ENCODE measurements around the gene RPS19.

Gene RPS19

DNA sequence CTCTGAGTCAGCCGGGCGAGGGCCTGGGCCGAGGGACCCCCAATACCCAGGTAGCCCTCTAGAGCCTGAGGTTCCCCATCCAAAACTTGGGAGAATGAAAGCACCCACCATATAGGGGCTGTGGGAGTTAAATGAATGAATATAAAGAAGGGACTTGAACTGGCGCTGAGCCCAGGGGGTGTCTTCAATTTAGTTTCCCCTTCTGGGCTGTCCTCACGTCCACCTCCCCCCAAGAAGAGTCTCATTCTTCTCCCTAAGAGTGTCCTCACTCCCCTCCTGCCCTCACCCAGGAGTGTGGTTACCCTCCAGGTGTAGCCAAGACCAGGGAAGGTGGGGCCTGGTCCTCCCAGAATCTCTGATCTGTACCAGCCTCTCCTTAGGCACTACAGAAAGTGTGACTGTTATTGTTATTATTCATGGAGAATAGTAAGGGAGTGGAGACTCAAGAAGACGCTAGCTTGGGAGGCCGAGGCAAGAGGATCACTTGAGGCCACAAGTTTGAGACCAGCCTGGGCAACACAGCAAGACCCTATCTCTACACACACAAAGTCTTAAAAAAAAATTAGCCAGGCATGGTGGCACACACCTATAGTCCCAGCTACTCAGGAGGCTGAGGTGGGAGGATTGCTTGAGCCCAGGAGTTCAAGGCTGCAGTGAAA, 19.7 kb downstream of the RPS19 start:
- no peak for DNase-seq

DNA sequence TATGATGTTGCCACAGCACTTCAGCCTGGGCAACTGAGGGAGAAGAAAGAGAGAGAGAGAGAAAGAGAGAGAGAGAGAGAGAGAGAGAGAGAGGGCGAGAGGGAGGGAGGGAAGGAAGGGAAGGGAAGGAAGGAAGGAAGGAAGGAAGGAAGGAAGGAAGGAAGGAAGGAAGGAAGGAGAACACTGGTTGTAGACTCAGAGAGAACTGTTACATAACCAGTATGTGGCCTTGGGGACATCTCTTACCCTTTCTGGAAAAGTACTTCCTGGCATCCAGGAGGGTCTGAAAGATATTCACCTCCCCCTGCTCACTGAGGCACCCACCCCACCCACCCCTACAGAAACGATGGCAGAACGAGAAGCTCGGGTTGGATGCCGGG, 20.3 kb downstream of the RPS19 start:
- DNase-seq, result no peak

DNA sequence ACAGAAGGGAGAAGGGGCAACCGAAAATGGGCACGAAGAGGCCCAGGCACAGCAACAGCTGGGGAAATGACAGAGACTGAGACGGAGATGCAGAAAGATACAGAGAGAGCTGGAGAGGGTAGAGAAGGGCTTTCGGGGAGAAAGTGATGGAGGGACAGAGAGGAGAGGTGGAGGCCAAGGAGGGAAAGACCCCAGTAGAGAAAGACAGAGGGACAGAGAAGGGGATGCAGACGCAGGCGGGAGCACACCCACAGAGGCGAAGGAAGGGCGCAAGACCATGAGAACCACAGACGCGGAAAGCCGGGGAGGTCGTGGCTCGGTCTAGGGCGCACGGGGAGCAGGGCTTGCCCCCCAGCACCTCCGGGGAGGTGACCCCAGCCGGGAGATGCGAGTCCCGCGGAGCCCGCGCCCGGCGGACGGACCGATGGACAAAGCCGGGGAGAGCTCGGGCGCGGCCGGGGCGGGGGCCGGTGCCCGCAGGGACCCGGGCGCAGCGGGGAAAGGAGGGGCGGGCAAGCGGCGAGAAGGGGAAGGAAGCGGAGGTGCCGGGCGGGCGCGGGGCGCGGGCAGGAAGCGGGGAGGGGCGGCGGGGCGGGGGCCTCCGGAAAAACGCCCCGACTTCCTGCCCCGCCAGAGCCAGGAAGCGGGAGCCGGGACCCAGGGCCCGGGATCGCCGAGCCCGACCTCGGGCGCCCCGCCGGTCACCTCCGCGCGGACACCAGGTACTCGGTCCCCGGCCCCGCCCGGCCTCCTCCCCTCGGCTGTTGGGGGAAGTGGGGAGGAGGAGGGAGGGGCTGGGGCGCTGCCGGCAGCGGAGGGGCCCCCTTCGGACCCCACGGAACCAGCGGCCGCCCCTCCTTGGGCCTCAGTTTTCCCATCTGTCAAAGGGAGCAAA, 22.8 kb downstream of the RPS19 start, which contains the start of gene ARHGEF1:
TSS of gene ARHGEF1 (plus strand) at position 617 of the 895 bp plus-strand sequence. CDS start 4,899 bp downstream, outside the sequence.
- DNase-seq, result peak; percentile 43

DNA sequence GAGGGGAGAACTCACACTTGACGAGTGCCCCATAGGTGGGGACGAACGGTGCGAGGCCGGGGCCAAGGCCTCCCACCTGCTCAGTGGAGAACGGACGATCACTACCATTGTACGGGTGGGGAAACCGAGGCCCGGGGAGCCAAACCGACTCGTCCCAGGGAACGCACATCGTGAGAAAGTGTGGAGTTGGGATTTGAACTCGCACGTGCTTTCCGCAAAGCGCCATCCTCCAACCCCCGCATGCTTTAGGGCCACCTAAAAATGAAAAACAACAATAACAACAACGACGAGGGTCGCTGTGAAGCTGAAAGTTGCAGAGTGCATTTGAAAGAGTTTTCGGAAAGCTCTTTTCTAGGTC, 23.4 kb downstream of the RPS19 start:
- DNase-seq, result no peak

DNA sequence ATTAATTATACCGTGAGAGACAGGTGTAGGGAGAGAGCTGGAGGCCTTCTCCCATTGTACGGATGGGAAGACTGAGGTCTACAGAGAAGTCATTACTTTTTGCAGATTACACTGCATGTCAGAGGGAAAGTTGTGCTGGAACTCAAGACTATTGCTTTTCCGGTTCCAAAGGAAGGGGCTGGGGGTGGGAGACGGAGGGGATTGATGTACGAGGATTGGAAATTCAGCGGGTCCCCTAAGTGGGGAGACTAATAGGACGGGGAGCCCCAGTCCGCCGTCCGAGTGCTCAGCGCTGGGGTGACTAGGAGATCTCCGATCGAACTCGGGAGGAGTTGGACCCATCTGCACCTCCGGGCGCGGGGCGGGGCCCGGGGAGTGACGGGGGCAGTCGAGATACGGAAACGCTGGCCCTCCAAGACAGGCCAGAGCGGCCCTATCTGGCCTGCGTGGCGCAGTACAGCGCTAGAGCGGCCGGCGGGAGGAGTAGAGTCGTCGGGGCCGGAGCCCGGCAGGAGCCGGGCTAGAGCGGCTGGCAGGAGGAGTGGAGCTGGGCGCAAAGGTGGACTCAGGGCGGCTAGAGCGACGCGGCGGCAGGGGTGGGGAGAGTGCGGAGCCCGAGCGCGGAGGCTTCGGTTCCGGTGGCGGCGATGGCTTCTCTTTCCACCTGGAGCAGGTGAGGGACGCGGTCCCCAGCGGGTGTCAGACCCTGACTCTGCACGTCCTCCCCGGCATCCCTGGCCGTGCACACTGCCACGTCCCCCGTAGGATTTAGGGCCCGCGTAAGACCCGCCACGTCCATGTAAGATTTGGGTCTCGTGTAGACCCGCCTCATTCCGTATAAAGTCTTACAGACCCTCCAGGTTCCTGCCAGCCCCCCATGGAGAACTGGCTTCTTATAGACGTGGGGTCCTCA, 24.0 kb downstream of the RPS19 start:
- DNase-seq, result peak; percentile 96

DNA sequence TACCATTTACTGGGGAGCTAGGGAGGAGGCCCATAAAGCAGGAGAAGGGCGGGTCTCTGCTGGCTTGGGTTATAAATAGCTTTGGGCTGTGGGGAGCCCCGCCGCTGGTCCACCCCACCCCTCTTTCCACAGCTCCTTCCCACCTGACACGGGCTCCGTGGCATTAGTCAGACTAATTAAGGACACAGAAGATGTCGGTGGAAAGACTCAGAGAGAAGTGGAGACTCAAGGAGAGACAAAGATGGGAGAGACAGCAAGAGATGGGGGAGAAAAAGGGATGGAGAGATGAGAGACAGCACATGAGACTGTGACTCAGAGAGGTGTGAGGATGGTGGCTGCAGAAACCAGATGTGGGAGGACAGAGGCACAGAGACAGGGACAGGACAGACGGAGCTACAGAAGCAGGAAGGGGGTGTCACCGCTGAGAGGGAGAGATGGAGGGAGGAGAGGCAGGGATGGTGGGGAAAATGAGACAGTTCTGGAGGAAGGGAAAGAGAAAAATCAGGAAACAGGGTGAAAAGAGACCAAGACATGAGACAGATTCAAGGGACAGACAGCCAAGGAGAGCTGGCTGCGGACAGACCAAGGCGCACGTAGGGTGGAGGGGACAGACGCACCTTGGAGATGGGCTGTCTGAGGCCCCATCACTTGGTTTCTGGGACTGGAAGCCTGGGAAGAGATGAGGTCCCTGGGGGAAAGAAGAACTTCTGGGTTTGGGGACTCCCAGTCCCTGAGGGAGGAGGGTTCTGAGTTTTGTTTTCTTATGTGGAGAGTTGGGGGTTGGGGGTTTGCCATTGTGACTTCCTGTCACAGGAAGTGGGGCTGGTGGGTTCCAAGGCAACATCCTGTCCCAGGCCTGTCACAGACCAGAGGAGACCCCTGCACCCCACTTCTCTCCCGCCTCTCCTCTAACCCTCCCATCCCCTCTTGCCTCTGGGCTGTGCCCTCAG, 27.0 kb downstream of the RPS19 start:
- no peak for DNase-seq

DNA sequence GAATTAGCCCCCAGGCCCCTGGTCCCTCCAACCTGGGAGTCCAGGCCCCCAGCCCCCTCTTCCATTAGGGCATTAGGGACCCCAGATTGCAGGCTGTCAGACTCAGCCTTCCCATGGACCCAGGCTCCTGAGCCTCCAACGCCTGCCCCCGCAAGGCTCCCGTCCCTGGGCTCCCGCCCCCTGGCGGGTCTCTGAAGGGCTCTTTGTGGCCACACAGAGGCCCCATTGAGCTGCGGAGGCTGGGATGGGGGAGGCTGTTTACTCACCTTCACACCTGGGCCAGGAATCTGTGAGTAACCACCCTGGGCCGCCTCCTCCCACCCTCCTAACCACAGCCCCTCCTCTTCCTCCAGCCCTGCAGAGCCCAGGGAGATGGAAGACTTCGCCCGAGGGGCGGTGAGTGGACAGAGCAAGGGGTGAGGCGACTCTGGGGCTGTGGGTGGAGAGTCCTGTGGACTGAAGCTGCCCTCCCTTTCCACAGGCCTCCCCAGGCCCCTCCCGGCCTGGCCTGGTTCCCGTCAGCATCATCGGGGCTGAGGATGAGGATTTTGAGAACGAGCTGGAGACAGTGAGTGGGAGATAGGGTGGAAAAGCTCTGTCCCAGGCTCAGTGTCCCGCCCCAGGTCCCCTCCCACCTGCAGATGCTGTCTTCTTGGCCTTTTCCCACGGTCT, 27.8 kb downstream of the RPS19 start:
- no peak for DNase-seq

DNA sequence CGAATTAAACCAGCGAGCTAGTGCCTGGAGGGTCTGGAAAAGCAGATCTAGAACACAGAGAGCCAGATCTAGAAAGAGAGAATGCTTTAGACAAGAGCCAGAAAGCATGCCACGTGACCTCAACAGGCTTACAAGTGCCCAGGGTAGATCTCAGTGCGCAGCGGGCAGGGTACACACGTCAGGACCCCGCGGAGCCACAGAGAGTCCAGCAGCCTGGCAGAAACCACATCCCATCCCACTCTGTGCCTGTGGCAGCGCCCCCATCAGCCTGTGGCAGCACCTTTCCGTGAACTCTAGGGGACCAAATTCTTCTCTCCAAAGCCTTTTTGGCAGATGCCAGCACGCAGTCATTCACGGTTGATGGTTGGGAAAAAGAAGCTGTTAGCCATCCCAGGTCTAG, 28.9 kb downstream of the RPS19 start:
- DNase-seq, result no peak

DNA sequence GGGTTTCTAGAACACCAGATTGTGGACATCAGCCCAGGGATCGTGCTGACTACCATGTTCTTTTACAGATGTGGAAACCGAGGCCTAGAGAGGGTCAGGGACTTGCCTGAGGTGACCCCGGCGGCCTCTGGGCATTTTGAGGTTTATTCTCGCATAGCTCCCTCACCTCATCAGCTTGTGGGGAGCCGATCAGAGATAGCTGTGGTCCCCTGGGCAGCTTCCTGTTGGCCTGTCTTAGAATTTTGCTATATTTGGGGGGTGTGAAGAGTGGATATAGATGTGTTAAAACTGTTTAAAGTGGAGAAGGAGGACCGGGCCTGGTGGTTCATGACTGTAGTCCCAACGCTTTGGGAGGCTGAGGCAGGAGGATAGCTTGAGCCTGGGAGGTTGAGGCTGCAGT, 29.8 kb downstream of the RPS19 start:
- no peak for DNase-seq

DNA sequence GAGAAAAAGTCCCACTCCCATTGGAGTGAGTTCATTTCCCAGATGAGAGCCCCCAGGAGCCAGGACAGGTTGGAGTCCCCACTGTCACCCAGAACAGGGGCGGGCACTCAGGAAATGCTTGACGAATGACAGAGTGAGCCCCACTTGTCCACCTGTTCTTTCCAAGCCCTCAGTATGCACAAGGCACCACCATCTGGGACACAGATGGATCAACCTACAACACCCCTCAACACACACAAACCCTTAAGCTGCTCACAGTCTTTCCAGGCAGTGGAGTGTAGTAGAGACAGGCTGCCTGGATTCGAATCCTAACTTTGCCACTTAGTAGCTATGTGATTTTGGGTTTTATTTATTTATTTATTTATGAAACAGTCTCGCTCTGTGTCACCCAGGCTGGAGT, 30.9 kb downstream of the RPS19 start:
- DNase-seq, result no peak

DNA sequence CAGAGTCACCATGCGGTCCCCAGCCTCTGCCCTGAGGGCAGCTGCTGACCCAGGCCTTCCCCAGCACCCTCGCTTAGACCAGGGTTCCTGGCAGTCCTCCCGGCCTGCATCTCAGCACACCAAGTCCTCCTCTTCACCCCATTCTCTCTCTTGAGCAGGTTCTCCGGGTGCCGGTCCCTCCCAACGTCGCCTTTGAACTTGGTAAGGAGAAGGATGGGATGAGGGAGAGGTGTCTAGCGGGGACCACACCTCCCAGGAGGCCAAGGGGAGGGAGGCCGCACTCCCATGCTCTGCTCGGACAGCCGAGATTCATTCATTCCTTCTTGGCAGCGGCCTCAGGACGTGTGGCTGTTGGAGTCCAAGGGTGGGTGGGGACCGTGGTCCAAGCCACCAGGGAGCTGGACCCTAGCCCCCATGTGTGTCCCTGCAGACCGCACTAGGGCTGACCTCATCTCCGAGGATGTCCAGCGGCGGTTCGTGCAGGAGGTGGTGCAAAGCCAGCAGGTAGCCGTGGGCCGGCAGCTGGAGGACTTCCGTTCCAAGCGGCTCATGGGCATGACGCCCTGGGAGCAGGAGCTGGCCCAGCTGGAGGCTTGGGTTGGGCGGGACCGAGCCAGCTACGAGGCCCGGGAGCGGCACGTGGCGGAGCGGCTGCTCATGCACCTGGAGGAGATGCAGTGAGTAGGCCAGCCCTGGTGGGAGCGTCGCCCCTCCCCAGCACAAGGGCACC, 32.3 kb downstream of the RPS19 start:
- no peak for DNase-seq

DNA sequence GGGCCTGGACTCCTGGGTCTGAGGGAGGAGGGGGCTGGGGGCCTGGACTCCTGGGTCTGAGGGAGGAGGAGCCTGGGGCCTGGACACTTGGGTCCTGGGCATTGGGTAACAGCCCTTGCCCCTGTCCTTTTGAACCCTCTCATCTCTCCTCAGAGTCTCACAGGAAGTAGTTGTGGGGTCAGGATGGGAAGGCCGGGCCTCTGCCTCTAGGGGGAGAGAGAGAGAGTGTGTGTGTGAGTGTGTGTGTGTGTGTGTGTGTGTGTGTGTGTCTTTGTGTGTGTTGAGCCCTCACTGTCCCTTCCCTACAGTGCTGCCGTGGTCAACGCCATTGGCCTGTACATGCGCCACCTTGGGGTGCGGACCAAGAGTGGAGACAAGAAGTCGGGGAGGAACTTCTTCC, 33.8 kb downstream of the RPS19 start:
- DNase-seq, result no peak

DNA sequence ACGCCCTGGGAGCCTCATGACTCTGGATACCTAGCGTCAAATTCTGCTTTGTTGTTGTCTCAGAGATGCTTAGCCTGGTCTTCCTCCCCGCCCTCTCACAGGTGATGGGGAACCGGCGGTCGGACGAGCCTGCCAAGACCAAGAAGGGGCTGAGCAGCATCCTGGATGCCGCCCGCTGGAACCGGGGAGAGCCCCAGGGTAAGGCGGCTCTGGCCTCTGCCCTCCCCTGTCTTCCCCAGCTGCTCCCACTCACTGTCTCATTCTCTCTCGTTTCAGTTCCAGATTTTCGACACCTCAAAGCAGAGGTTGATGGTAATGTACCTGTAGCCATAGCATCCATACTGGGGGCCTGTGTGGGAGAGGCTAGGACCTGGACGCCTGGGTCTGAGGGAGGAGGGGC, 34.3 kb downstream of the RPS19 start:
- no peak for DNase-seq

DNA sequence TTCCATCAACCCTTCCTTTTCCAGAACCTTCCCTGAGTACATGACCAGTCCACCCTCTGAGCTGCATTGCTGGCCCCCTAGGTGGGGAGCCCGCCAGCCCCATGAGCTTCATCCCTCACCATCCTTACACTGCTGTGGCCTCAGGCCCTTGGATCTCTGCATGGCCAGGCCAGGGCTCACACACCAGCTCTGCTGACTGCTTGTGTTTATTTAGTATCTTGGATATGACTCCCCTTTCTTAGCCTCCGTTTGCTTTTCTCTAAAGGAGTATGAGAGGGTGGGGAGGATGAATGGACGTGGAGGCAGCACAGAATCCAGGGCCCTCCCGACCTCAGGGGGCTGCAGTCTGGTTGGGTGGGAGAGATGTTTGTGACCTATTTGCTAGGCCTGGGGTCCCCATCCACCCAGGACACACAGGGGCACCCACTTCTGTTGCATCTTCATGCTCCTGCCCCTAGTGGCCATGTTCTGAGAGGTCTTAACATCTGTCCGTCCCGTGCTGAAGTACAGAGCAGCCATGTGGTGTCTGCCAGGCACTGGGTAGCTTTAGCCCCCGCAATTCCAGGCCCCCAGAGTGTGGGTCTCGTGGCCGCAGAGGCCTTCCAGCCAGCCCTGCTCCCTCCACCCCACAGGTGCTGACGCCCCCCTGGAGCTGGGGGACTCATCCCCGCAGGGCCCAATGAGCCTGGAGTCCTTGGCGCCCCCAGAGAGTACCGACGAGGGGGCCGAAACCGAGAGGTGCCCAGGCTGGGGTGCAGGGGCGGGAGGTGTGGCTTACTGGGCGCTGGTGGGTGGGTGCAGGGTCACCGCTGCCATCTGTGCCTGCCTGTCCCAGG, 35.9 kb downstream of the RPS19 start:
- DNase-seq, result no peak

DNA sequence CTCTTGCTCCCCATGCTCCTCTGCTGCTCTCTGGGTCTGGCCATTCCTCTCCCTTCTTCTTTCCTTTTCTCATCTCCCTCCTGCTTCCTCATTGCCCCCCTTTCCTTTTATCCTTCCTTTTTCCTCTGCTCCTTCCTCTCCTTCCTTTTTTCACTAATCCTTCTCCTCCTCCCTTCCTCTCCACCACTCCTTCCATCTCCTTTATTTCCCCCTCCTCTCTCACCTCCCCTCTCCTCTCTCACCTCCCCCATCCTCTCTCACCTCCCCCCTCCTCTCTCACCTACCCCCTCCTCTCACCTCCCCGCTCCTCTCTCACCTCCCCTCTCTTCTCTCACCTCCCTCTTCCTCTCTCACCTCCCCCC, 36.5 kb downstream of the RPS19 start:
- no peak for DNase-seq

DNA sequence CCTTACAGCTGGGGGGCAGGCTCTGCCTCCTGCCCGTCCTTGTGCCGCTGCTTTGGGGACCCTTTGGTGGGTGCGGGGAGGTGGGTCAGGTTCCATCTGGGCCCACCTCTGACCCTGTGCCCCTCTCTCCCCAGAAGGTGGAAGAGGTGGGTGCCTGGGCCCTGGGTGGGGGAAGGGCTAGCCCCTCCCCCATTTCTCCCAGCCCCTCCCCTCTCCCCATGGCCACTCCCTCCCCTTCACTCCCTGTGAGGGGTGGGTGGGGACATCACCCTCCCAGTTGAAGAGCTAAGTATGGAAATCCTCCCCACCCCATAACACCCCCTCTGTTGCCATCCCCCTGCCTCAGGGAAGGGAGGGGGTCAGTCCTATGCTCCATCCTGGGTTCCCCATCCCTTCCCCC, 37.1 kb downstream of the RPS19 start:
- no peak for DNase-seq

DNA sequence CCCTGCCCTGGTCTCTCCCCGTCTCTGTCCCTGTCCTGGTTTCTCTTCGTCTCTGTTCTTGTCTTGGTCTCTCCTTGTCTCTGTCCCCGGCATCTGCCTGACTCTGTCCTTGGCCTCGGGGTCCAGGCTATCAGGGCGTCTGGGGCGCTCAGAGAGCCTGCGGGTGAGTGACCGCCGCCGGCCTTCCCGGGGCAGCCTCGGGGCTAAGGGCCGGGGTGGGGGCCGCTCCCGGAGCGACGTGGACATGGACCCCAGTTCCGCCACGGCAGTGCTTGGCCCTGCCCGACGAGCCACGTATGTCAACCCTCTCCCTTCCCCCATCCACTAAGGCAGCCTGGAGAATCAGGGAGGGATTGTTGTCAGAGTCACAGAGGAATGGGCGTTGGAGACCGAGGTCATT, 37.8 kb downstream of the RPS19 start:
- no peak for DNase-seq

DNA sequence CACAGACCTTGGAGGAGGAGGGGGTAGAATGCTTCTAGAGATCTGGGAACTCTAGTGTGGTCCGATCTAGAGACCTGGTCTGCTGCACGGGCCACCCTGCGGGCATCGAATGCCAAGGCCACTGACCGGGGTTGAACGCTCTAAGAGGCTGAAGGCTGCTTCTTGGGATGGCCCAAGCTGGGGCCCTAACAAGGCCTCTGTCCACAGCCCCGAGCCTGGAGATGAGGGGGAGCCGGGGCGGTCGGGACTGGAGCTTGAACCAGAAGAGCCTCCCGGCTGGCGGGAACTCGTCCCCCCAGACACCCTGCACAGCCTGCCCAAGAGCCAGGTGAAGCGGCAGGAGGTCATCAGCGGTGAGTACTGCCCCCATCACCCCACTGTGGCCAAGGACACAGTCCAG, 38.2 kb downstream of the RPS19 start:
- DNase-seq, result no peak

DNA sequence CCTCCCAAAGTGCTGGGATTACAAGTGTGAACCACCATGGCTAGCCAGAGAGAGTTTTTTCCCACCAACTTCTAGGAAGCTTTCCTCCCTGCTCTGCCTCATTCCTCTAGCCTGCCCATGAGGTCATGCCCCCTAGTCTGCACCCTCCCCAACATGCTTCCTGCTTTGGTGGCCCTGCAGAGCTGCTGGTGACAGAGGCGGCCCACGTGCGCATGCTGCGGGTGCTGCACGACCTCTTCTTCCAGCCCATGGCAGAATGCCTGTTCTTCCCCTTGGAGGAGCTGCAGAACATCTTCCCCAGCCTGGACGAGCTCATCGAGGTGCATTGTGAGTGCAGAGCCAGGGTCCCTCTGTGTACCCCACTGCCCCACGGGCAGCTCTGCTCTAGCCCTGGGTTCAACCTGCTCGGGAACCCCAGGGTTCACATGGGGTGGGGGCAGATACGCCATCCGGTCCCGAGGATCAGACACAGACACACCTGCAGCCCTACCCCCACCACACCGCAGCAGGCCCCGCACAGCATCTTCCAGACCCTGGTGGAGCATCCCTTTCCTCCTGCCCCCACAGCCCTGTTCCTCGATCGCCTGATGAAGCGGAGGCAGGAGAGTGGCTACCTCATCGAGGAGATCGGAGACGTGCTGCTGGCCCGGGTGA, 41.8 kb downstream of the RPS19 start:
- no peak for DNase-seq

DNA sequence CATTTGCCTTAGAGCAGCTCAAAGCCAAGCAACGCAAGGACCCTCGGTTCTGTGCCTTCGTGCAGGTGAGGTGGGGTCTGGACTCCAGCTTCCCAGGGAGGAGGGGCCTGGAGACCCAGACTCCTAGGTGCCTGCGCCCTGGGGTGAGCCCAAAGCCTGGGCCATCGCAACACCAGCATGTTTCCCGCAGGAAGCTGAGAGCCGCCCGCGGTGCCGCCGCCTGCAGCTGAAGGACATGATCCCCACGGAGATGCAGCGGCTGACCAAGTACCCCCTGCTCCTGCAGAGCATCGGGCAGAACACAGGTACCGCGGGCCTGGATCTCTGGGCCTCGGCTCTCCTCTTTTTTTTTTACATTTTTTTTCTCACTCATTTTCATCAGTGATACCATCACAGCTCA, 42.5 kb downstream of the RPS19 start:
- no peak for DNase-seq
